ENCODE measurements around the gene TTYH2.
"Not testable (repeated sequence)": the region's sequence is repeated elsewhere in the genome, so short reads cannot be mapped to it uniquely, and the experiment has no call there.

TTYH2 gene

GRCh38 chr17:74187761-74188160, 25.6 kb upstream of the TTYH2 start:
- Histone ChIP-seq H2BK15ac (ENCODE audit: low read depth, poor library complexity, severe bottlenecking) (no peak overlapping the region), H2BK120ac (ENCODE audit: low read depth, low read length) (no peak overlapping the region), H3K27ac (ENCODE audit: low read length, poor library complexity, severe bottlenecking) (no peak overlapping the region), H2AK5ac (ENCODE audit: low read length, severe bottlenecking) (no peak overlapping the region), H3K18ac (ENCODE audit: low read depth in 1 of 2, low read length in 2 of 2) (no peak overlapping the region), H2BK5ac (ENCODE audit: low read depth, low read length, poor library complexity, severe bottlenecking) (no peak overlapping the region), H3K4me2 (ENCODE audit: low read length, poor library complexity, severe bottlenecking) (no peak overlapping the region), H3K27me3 (ENCODE audit: control insufficient read depth in 1 of 2, insufficient read depth in 1 of 2, low read length in 2 of 2) (peaks cover 5 to 52% of the 10 kb centered on the region in 2 experiments), H3K9me3 (ENCODE audit: control insufficient read depth, low read length) (no peaks in the 10 kb centered on the region), H3K23ac (ENCODE audit: low read length in 2 of 2) (no peak overlapping the region), H2BK12ac (ENCODE audit: low read length in 2 of 2) (no peak overlapping the region), H3K36me3 (ENCODE audit: control insufficient read depth in 1 of 2, insufficient read depth in 2 of 2, low read depth in 1 of 2, low read length in 2 of 2) (no peaks in the 10 kb centered on the region), H4K91ac (ENCODE audit: low read length) (no peak overlapping the region), H3K4me1 (ENCODE audit: control insufficient read depth, insufficient read depth, low read depth, low read length) (peaks cover 2% of the 10 kb centered on the region), H4K8ac (ENCODE audit: low read length) (no peak overlapping the region), H2AFZ (ENCODE audit: low read depth, low read length) (no peak overlapping the region), H3K79me1 (replicated peaks; ENCODE audit: low read length, poor library complexity, severe bottlenecking) (no peaks in the 10 kb centered on the region), H3K4me3 (ENCODE audit: insufficient read depth in 1 of 2, low read depth in 1 of 2, low read length in 2 of 2) (no peak overlapping the region), H3K14ac (ENCODE audit: low read length in 2 of 2) (no peak overlapping the region), H3K9ac (ENCODE audit: low read length) (no peak overlapping the region), H3K4ac (ENCODE audit: low read depth in 1 of 2, low read length in 2 of 2) (no peak overlapping the region)
- DNase-seq = no peak
- 69% methylated on average over 10 of the region's 11 CpGs for WGBS

- H3K9me3 ChIP-seq (ENCODE audit: control insufficient read depth, low read length); H3K4me3 ChIP-seq (ENCODE audit: insufficient read depth in 1 of 2, low read depth in 1 of 2, low read length in 2 of 2); H2BK5ac ChIP-seq (ENCODE audit: low read depth, low read length, poor library complexity, severe bottlenecking); H3K79me1 ChIP-seq (replicated peaks; ENCODE audit: low read length, poor library complexity, severe bottlenecking); H3K27ac ChIP-seq (ENCODE audit: low read length, poor library complexity, severe bottlenecking); DNase-seq; H2AK5ac ChIP-seq (ENCODE audit: low read length, severe bottlenecking); H2BK12ac ChIP-seq (ENCODE audit: low read length in 2 of 2); H3K4ac ChIP-seq (ENCODE audit: low read depth in 1 of 2, low read length in 2 of 2); H4K91ac ChIP-seq (ENCODE audit: low read length); H4K8ac ChIP-seq (ENCODE audit: low read length); H3K14ac ChIP-seq (ENCODE audit: low read length in 2 of 2); H2BK15ac ChIP-seq (ENCODE audit: low read depth, poor library complexity, severe bottlenecking); H2BK120ac ChIP-seq (ENCODE audit: low read depth, low read length); H3K18ac ChIP-seq (ENCODE audit: low read depth in 1 of 2, low read length in 2 of 2); H3K9ac ChIP-seq (ENCODE audit: low read length); H3K36me3 ChIP-seq (ENCODE audit: control insufficient read depth in 1 of 2, insufficient read depth in 2 of 2, low read depth in 1 of 2, low read length in 2 of 2); H3K4me2 ChIP-seq (ENCODE audit: low read length, poor library complexity, severe bottlenecking); H2AFZ ChIP-seq (ENCODE audit: low read depth, low read length); H3K23ac ChIP-seq (ENCODE audit: low read length in 2 of 2): not testable (repeated sequence)
- peaks cover 10% of the 10 kb centered on the region for H3K4me1 ChIP-seq (ENCODE audit: control insufficient read depth, insufficient read depth, low read depth, low read length)
- 91% methylated on average over 3 of the region's 4 CpGs for WGBS
- peaks cover 9 to 44% of the 10 kb centered on the region in 2 experiments for H3K27me3 ChIP-seq (ENCODE audit: control insufficient read depth in 1 of 2, insufficient read depth in 1 of 2, low read length in 2 of 2)
Observed at GRCh38 chr17:74188687-74189086, 24.7 kb upstream of the TTYH2 start.

- Histone ChIP-seq H3K4ac (ENCODE audit: low read depth in 1 of 2, low read length in 2 of 2) (no peak overlapping the region), H3K4me2 (ENCODE audit: low read length, poor library complexity, severe bottlenecking) (no peak overlapping the region), H3K4me3 (ENCODE audit: insufficient read depth in 1 of 2, low read depth in 1 of 2, low read length in 2 of 2) (no peak overlapping the region), H3K14ac (ENCODE audit: low read length in 2 of 2) (no peak overlapping the region), H3K18ac (ENCODE audit: low read depth in 1 of 2, low read length in 2 of 2) (no peak overlapping the region), H2AK5ac (ENCODE audit: low read length, severe bottlenecking) (no peak overlapping the region), H3K36me3 (ENCODE audit: control insufficient read depth in 1 of 2, insufficient read depth in 2 of 2, low read depth in 1 of 2, low read length in 2 of 2) (no peaks in the 10 kb centered on the region), H3K4me1 (ENCODE audit: control insufficient read depth, insufficient read depth, low read depth, low read length) (peaks cover 10% of the 10 kb centered on the region), H3K9ac (ENCODE audit: low read length) (no peak overlapping the region), H3K23ac (ENCODE audit: low read length in 2 of 2) (no peak overlapping the region), H2BK120ac (ENCODE audit: low read depth, low read length) (no peak overlapping the region), H3K27ac (ENCODE audit: low read length, poor library complexity, severe bottlenecking) (no peak overlapping the region), H3K27me3 (ENCODE audit: control insufficient read depth in 1 of 2, insufficient read depth in 1 of 2, low read length in 2 of 2) (peaks cover 22 to 51% of the 10 kb centered on the region in 2 experiments), H2BK15ac (ENCODE audit: low read depth, poor library complexity, severe bottlenecking) (no peak overlapping the region), H3K79me1 (replicated peaks; ENCODE audit: low read length, poor library complexity, severe bottlenecking) (no peaks in the 10 kb centered on the region), H2BK5ac (ENCODE audit: low read depth, low read length, poor library complexity, severe bottlenecking) (no peak overlapping the region), H2AFZ (ENCODE audit: low read depth, low read length) (no peak overlapping the region), H4K91ac (ENCODE audit: low read length) (no peak overlapping the region), H3K9me3 (ENCODE audit: control insufficient read depth, low read length) (no peaks in the 10 kb centered on the region), H2BK12ac (ENCODE audit: low read length in 2 of 2) (no peak overlapping the region), H4K8ac (ENCODE audit: low read length) (no peak overlapping the region)
- WGBS = 43% methylated on average over 2 of the region's 2 CpGs
- DNase-seq = peak; percentile 70
Observed at GRCh38 chr17:74190154-74190553, 23.2 kb upstream of the TTYH2 start.

- no peak overlapping the region for H2AFZ ChIP-seq (ENCODE audit: low read depth, low read length)
- H3K4me3 ChIP-seq (ENCODE audit: insufficient read depth in 1 of 2, low read depth in 1 of 2, low read length in 2 of 2) = no peak overlapping the region
- H3K27ac ChIP-seq (ENCODE audit: low read length, poor library complexity, severe bottlenecking) = no peak overlapping the region
- no peaks in the 10 kb centered on the region for H3K9me3 ChIP-seq (ENCODE audit: control insufficient read depth, low read length)
- H4K91ac ChIP-seq (ENCODE audit: low read length) = no peak overlapping the region
- H3K4me2 ChIP-seq (ENCODE audit: low read length, poor library complexity, severe bottlenecking) = no peak overlapping the region
- peak overlapping the region; percentile 8 for H2BK15ac ChIP-seq (ENCODE audit: low read depth, poor library complexity, severe bottlenecking)
- no peak overlapping the region for H2AK5ac ChIP-seq (ENCODE audit: low read length, severe bottlenecking)
- H4K8ac ChIP-seq (ENCODE audit: low read length) = no peak overlapping the region
- no peak overlapping the region for H3K23ac ChIP-seq (ENCODE audit: low read length in 2 of 2)
- H3K27me3 ChIP-seq (ENCODE audit: control insufficient read depth in 1 of 2, insufficient read depth in 1 of 2, low read length in 2 of 2) = peaks cover 29 to 54% of the 10 kb centered on the region in 2 experiments
- H3K36me3 ChIP-seq (ENCODE audit: control insufficient read depth in 1 of 2, insufficient read depth in 2 of 2, low read depth in 1 of 2, low read length in 2 of 2) = no peaks in the 10 kb centered on the region
- no peak overlapping the region for H3K18ac ChIP-seq (ENCODE audit: low read depth in 1 of 2, low read length in 2 of 2)
- H3K79me1 ChIP-seq (replicated peaks; ENCODE audit: low read length, poor library complexity, severe bottlenecking) = no peaks in the 10 kb centered on the region
- H2BK120ac ChIP-seq (ENCODE audit: low read depth, low read length) = no peak overlapping the region
- WGBS = 50% methylated on average over 5 of the region's 6 CpGs
- H3K4me1 ChIP-seq (ENCODE audit: control insufficient read depth, insufficient read depth, low read depth, low read length) = peaks cover 10% of the 10 kb centered on the region
- DNase-seq = peak; percentile 55
- H3K14ac ChIP-seq (ENCODE audit: low read length in 2 of 2) = no peak overlapping the region
- no peak overlapping the region for H3K9ac ChIP-seq (ENCODE audit: low read length)
- no peak overlapping the region for H2BK5ac ChIP-seq (ENCODE audit: low read depth, low read length, poor library complexity, severe bottlenecking)
- no peak overlapping the region for H2BK12ac ChIP-seq (ENCODE audit: low read length in 2 of 2)
- H3K4ac ChIP-seq (ENCODE audit: low read depth in 1 of 2, low read length in 2 of 2) = no peak overlapping the region
Observed at GRCh38 chr17:74190807-74191406, 22.5 kb upstream of the TTYH2 start.
